Vagina (tissue), 2 donors: ENCODE results near the gene ZNF500.

Source experiments
- POLR2A ChIP-seq, 2 donors: fragments of 450-650 bp; IDR thresholded peaks; one replicate each; pipeline ENCODE4 v1.6.1; 2017; ENCODE audit warnings: antibody characterized with exemption in 2 of 2, mild to moderate bottlenecking in 2 of 2, moderate library complexity in 2 of 2
- TF ChIP-seq, protein P1 (sequence below), 3 experiments: fragments of 450-650 bp in 2 of 3; fragments of 200-600 bp in 1 of 3; sonication (generic) in 1 of 3; IDR thresholded peaks; one replicate each; pipeline ENCODE4 v1.5.1; 2017 to 2019; ENCODE audit warnings: antibody characterized with exemption in 3 of 3, mild to moderate bottlenecking in 2 of 3, moderate library complexity in 2 of 3

DNA sequence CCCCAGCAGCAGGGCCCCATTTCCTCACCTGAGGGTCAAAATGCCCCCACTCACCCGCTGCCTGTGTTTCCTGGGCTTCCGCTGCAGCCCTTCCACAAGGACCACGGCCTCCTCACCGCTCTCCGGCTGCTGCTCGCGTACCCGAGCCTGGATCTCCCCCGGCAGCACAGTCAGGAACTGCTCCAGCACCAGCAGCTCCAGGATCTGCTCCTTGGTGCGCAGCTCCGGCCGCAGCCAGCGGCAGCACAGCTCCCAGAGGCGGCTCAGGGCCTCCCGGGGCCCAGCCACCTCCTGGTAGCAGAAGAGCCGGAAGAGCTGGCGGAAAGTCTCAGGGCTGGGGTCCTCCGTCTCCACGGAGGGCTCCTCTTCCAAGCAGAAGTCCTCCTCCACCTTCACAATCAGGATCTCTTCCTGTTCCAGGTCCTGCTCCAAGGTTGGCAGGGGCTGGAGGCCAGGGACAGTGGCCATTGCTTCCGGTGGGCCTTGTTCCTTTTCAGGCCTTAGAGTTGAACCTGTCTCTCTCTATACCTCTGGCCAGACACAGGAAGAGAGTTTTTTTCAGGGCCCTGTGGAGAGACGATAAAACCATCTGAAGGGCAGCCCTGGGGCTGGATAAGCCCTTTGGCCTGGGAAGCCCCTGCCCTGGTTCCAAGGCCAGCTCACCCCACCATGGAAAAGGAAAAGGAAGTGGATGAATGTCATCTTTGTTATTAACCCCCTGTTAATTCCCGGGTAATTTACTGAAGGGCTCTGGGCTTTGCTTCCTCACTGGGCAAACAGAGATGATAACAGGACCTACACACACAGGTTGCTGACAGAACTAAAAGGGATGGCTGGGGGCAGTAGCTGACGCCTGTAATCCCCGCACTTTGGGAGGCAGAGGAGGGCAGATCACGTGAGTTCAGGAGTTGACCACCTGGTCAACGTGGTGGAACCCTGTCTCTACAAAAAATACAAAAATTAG, 1.2 kb downstream of the ZNF500 start:
- TF ChIP-seq, protein P1, sequence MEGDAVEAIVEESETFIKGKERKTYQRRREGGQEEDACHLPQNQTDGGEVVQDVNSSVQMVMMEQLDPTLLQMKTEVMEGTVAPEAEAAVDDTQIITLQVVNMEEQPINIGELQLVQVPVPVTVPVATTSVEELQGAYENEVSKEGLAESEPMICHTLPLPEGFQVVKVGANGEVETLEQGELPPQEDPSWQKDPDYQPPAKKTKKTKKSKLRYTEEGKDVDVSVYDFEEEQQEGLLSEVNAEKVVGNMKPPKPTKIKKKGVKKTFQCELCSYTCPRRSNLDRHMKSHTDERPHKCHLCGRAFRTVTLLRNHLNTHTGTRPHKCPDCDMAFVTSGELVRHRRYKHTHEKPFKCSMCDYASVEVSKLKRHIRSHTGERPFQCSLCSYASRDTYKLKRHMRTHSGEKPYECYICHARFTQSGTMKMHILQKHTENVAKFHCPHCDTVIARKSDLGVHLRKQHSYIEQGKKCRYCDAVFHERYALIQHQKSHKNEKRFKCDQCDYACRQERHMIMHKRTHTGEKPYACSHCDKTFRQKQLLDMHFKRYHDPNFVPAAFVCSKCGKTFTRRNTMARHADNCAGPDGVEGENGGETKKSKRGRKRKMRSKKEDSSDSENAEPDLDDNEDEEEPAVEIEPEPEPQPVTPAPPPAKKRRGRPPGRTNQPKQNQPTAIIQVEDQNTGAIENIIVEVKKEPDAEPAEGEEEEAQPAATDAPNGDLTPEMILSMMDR (IDR thresholded peaks at IDR 0.05): no peak
- no peak for TF ChIP-seq POLR2A (IDR thresholded peaks at IDR 0.05)
